Natural killer cell (primary cell): ENCODE results near the gene KCTD3. TPM values are rescaled to one million over a fixed set of nuclear protein-coding genes. Genes with fewer than 3 reads are reported as not detected.

Experiments
- ATAC-seq, 3 donors: fragments of 150-1000 bp in 2 of 3; fragments of 200-7000 bp in 1 of 3; cut with Tn5 transposase; 1 replicate in 1 of 3; 2 replicates in 2 of 3; pipeline ENCODE4 v1.10.0; 2021; ENCODE audit warnings: mild to moderate bottlenecking in 2 of 3, moderate library complexity in 2 of 3
- DNase-seq, 2 donors: peaks; one replicate each; pipeline versions ENCODE4 v3.0.0 to v3.0.0-alpha.2; 2013 to 2021; ENCODE audit warnings: mixed read lengths in 1 of 2
- H3K27ac ChIP-seq: one replicate; pipeline ENCODE4 v1.5.1; 2013; ENCODE audit warnings: mild to moderate bottlenecking, low read length
- H3K27me3 ChIP-seq: one replicate; pipeline ENCODE4 v1.6.1; 2013; ENCODE audit warnings: low read length; ENCODE audit not compliant: control insufficient read depth, insufficient read depth
- H3K36me3 ChIP-seq: one replicate; pipeline ENCODE4 v1.6.1; 2013; ENCODE audit warnings: low read length; ENCODE audit not compliant: control insufficient read depth, insufficient read depth
- H3K4me1 ChIP-seq: one replicate; pipeline ENCODE4 v1.6.1; 2013; ENCODE audit warnings: low read length; ENCODE audit not compliant: control insufficient read depth, insufficient read depth
- H3K4me3 ChIP-seq: one replicate; pipeline ENCODE4 v1.5.1; 2013; ENCODE audit warnings: low read length
- H3K9me3 ChIP-seq: one replicate; pipeline ENCODE4 v1.6.1; 2013; ENCODE audit warnings: low read length; ENCODE audit not compliant: control insufficient read depth, insufficient read depth
- H3K27ac Mint-ChIP-seq, 2 donors: one replicate each; pipeline ENCODE4 v1.8.0; 2022; ENCODE audit warnings: mild to moderate bottlenecking in 2 of 2, mixed read lengths in 2 of 2, moderate library complexity in 1 of 2
- H3K27me3 Mint-ChIP-seq, 2 donors: one replicate each; pipeline ENCODE4 v1.8.0; 2022; ENCODE audit warnings: low read depth in 2 of 2, mixed read lengths in 2 of 2
- H3K36me3 Mint-ChIP-seq: one replicate; pipeline ENCODE4 v1.8.0; 2022; ENCODE audit warnings: mixed read lengths
- H3K4me1 Mint-ChIP-seq, 2 donors: one replicate each; pipeline ENCODE4 v1.8.0; 2022; ENCODE audit warnings: mixed read lengths in 2 of 2
- H3K4me3 Mint-ChIP-seq: one replicate; pipeline ENCODE4 v1.8.0; 2022; ENCODE audit warnings: mild to moderate bottlenecking, moderate library complexity, mixed read lengths
- H3K9me3 Mint-ChIP-seq, 2 donors: one replicate each; pipeline ENCODE4 v1.8.0; 2022; ENCODE audit warnings: mixed read lengths in 2 of 2
- CTCF ChIP-seq: fragments of 200-600 bp; IDR thresholded peaks from one replicate; pipeline ENCODE4 v1.8.0; 2022; ENCODE audit warnings: antibody characterized with exemption
- WGBS: methylation state at CpG from one replicate; pipeline ENCODE4 v1.1.7; 2013; ENCODE audit warnings: missing lambda C conversion rate; ENCODE audit not compliant: insufficient coverage; 5-methylcytosine and 5-hydroxymethylcytosine counted together
- intact Hi-C: fragments of 100-400 bp; cut with micrococcal nuclease; formaldehyde crosslinking; loops from one replicate; pipeline ENCODE4 v1.14.2; 2022
- total RNA-seq, 4 donors: library from RNA; stranded (reverse); fragments of 120-200 nt in 1 of 4; gene quantifications; one replicate each; pipeline versions ENCODE4 v1.2.3 to v1.2.4, GENCODE V29; 2013 to 2022

The KCTD3 gene
- total RNA-seq, result 1 to 10 TPM; 2.1 to 4.5 (median 3.1) TPM
- 5.7 TPM for total RNA-seq (2013)

GRCh38 chr1:215566556-215567490 is at the start of gene KCTD3:
Gene KCTD3, plus strand, starts transcription at chr1:215567304. Its CDS starts 382 bp downstream, at chr1:215567686.
- Mint-ChIP-seq H3K4me3 (peak within 1 kb of the TSS; percentile 92), H3K27ac (peak within 1 kb of the TSS; percentile 27 to 86)
- H3K27ac ChIP-seq, result no peak within 1 kb of the TSS

GRCh38 chr1:215517441-215517891 is 49.6 kb upstream of the KCTD3 start:
- H3K36me3 ChIP-seq, result no peaks in the 10 kb centered on the region
- Mint-ChIP-seq H3K36me3 (no peaks in the 10 kb centered on the region), H3K27ac (no peak overlapping the region), H3K9me3 (peaks cover 8 to 10% of the 10 kb centered on the region in 2 donors), H3K4me3 (no peak overlapping the region), H3K27me3 (no peaks in the 10 kb centered on the region), H3K4me1 (no peaks in the 10 kb centered on the region)
- DNase-seq (no peak), ATAC-seq (no peak)
- intact Hi-C loops, result no loop called here
- H3K4me1 ChIP-seq, result no peaks in the 10 kb centered on the region
- no peak for TF ChIP-seq CTCF
- 40% methylated on average over 4 of the region's 4 CpGs for WGBS
- no peaks in the 10 kb centered on the region for H3K9me3 ChIP-seq
- H3K4me3 ChIP-seq, result no peak overlapping the region
- no peaks in the 10 kb centered on the region for H3K27me3 ChIP-seq
- H3K27ac ChIP-seq, result no peak overlapping the region

More at GRCh38 chr1:215566556-215567490, at the start of gene KCTD3:
- 7% methylated on average over 43 of the region's 44 CpGs for WGBS
- ATAC-seq (peak in 2 of 3 donors; percentile 68 to 69), DNase-seq (peak; percentile 18 to 39)
- peaks cover 4 to 5% of the 10 kb centered on the region in 2 donors for H3K9me3 Mint-ChIP-seq
- H3K36me3 Mint-ChIP-seq, result no peaks in the 10 kb centered on the region
- Histone ChIP-seq H3K4me3 (peak within 1 kb of the TSS; percentile 53), H3K36me3 (no peaks in the 10 kb centered on the region), H3K4me1 (peaks cover 5% of the 10 kb centered on the region), H3K27me3 (peaks cover 3% of the 10 kb centered on the region), H3K9me3 (no peaks in the 10 kb centered on the region)
- TF ChIP-seq CTCF, result no peak
- H3K4me1 Mint-ChIP-seq, result peaks cover 18 to 19% of the 10 kb centered on the region in 2 donors
- intact Hi-C loops, result no loop called here
- H3K27me3 Mint-ChIP-seq, result peaks cover 8 to 19% of the 10 kb centered on the region in 2 donors

- no peak for TF ChIP-seq CTCF
- Histone ChIP-seq H3K36me3 (no peaks in the 10 kb centered on the region), H3K27me3 (no peaks in the 10 kb centered on the region), H3K4me3 (no peak overlapping the region), H3K27ac (no peak overlapping the region), H3K9me3 (no peaks in the 10 kb centered on the region), H3K4me1 (no peaks in the 10 kb centered on the region)
- intact Hi-C loops, result no loop called here
- DNase-seq, result no peak
- Mint-ChIP-seq H3K27me3 (no peaks in the 10 kb centered on the region), H3K36me3 (no peaks in the 10 kb centered on the region), H3K4me3 (no peak overlapping the region), H3K4me1 (no peaks in the 10 kb centered on the region), H3K27ac (no peak overlapping the region), H3K9me3 (peaks cover 3 to 6% of the 10 kb centered on the region in 2 donors)
- 79% methylated on average over 1 of the region's 2 CpGs for WGBS
- ATAC-seq, result no peak
Observed at GRCh38 chr1:215518594-215518993, 48.5 kb upstream of the KCTD3 start.
